ENCODE data around the gene ZDHHC12. TPM values are rescaled to one million over a fixed set of nuclear protein-coding genes. Genes with fewer than 3 reads are reported as not detected.

ZDHHC12 gene
- total and polyA plus RNA-seq, 2 of the 8 experiments (the other 6 are each of a cell fraction or from before 2014, with no cell fraction given) = 35.0 to 93.8 TPM

- Histone ChIP-seq H4K91ac (replicated peaks; ENCODE audit: insufficient read length, low read length) (no peak overlapping the region), H3K23me2 (ENCODE audit: low read depth, low read length) (no peaks in the 10 kb centered on the region), H3K4ac (replicated peaks; ENCODE audit: insufficient read length, low read depth, low read length) (no peak overlapping the region), H3K4me2 (ENCODE audit: insufficient read depth in 1 of 2, low read depth in 2 of 2, low read length in 2 of 2) (no peak overlapping the region), H2BK5ac (ENCODE audit: low read depth, low read length) (no peak overlapping the region), H3K4me1 (replicated peaks in 1 of 4; ENCODE audit: control insufficient read depth in 3 of 4, insufficient read depth in 4 of 4, low read length in 3 of 4) (no peaks in the 10 kb centered on the region), H4K5ac (ENCODE audit: insufficient read length, low read depth, low read length) (no peak overlapping the region), H2BK20ac (ENCODE audit: low read length) (no peak overlapping the region), H3K79me2 (ENCODE audit: control insufficient read depth in 1 of 2, insufficient read depth in 2 of 2, low read length in 2 of 2) (no peaks in the 10 kb centered on the region), H4K20me1 (replicated peaks in 1 of 2; ENCODE audit: control insufficient read depth in 1 of 2, insufficient read depth in 2 of 2, low read length in 2 of 2) (no peaks in the 10 kb centered on the region), H3K18ac (ENCODE audit: extremely low read depth, low read length) (no peak overlapping the region), H3K56ac (replicated peaks; ENCODE audit: insufficient read length, low read depth, low read length) (no peak overlapping the region), H3K4me3 (ENCODE audit: extremely low read depth in 1 of 4, insufficient read depth in 2 of 4, low read depth in 3 of 4, low read length in 4 of 4) (no peak overlapping the region), H3K27ac (ENCODE audit: low read depth, low read length) (no peak overlapping the region), H3K9me3 (ENCODE audit: insufficient read depth in 2 of 2, low read depth in 1 of 2, low read length in 1 of 2) (no peaks in the 10 kb centered on the region), H3K36me3 (ENCODE audit: control insufficient read depth in 2 of 4, insufficient read depth in 4 of 4, low read length in 3 of 4) (peaks cover 0 to 10% (median 0%) of the 10 kb centered on the region in 4 experiments; a peak in 3 of 8 replicates), H2BK15ac (ENCODE audit: low read length) (no peak overlapping the region), H2AK5ac (ENCODE audit: low read depth, low read length) (no peak overlapping the region), H4K8ac (ENCODE audit: extremely low read depth, insufficient read depth, low read length) (no peak overlapping the region; the same call in 1 of the 2 replicates), H3K9ac (replicated peaks in 1 of 4; ENCODE audit: extremely low read depth in 1 of 4, low read depth in 3 of 4, low read length in 3 of 4) (no peak overlapping the region), H3K27me3 (replicated peaks in 1 of 4; ENCODE audit: control insufficient read depth in 3 of 4, extremely low read depth in 1 of 4, insufficient read depth in 3 of 4, low read length in 3 of 4) (no peaks in the 10 kb centered on the region), H3K79me1 (ENCODE audit: low read depth, low read length) (no peaks in the 10 kb centered on the region), H3K14ac (ENCODE audit: insufficient read length) (no peak overlapping the region), H2AFZ (ENCODE audit: low read length) (no peak overlapping the region), H2BK12ac (ENCODE audit: low read depth, low read length) (no peak overlapping the region), H2BK120ac (replicated peaks; ENCODE audit: low read depth, low read length) (no peak overlapping the region), H3K23ac (ENCODE audit: insufficient read length) (no peak overlapping the region)
- ChIA-PET POLR2A (ENCODE audit: partially characterized antibody) (interaction anchor here (0.7 to 46.1 kb wide), 5 partner anchors 5 to 104 kb away, joined by 3 to 1197 read pairs (median 133); partner anchors contain the start of genes DYNC2I2, SET and ZDHHC12), CTCF (ENCODE audit: partially characterized antibody) (interaction anchor here (0.6 to 3.0 kb wide), 6 partner anchors 9 to 877 kb away, joined by 3 to 13 read pairs (median 4); partner anchors contain the start of genes PKN3 and ZDHHC12)
- 90% methylated on average over 23 of the region's 24 CpGs; no CpG with 5 or more reads in 1 of the 2 experiments for WGBS, 2 experiments (ENCODE audit: extremely low coverage in 1 of 2, insufficient coverage in 1 of 2, insufficient read length in 1 of 2, insufficient replicate concordance in 2 of 2, low coverage in 1 of 2, low lambda C conversion rate in 2 of 2, missing lambda C conversion rate in 1 of 2)
- FAIRE-seq = no peak
- no peak for DNase-seq (ENCODE audit: low read depth in 1 of 2, low spot score in 2 of 2)
- TF ChIP-seq ATF2 (IDR thresholded peaks at IDR 0.05; ENCODE audit: low read length) (no peak), SIN3A (conservative IDR thresholded peaks at IDR 0.05 in 1 of 2, IDR thresholded peaks at IDR 0.05 in 1 of 2; ENCODE audit: low read depth in 1 of 2, low read length in 2 of 2) (no peak), TBP (IDR thresholded peaks at IDR 0.05; ENCODE audit: low read depth, low read length) (no peak), TAF7 (optimal IDR thresholded peaks at IDR 0.05; ENCODE audit: borderline replicate concordance, low read depth, low read length) (no peak), ASH2L (IDR thresholded peaks at IDR 0.05; ENCODE audit: low read length) (no peak), CTBP2 (IDR thresholded peaks at IDR 0.05; ENCODE audit: borderline replicate concordance, insufficient read depth, insufficient read length, low read length) (no peak), RBBP5 (IDR thresholded peaks at IDR 0.05; ENCODE audit: borderline replicate concordance, low read depth, low read length) (no peak), SP1 (IDR thresholded peaks at IDR 0.05; ENCODE audit: low read depth, low read length) (no peak), CBX5 (IDR thresholded peaks at IDR 0.05; ENCODE audit: low read depth, low read length) (no peak), ZNF274 (IDR thresholded peaks at IDR 0.05; ENCODE audit: borderline replicate concordance, extremely low read depth, low read length) (no peak)
Measured at GRCh38 chr9:128714586-128715435, 9.1 kb downstream of the ZDHHC12 start.

Measured in H1 (cell line).